SK-N-SH treated with all-trans-retinoic acid at 6 μM for 48 hours (cell line): ENCODE measurements around the gene CCDC144A.

Source experiments
- ATAC-seq: fragments of 200-7000 bp; cut with Tn5 transposase; 3 replicates; pipeline ENCODE4 v1.9.1; 2020; ENCODE audit warnings: mild to moderate bottlenecking, moderate library complexity
- ARNTL ChIP-seq: fragments of 450-650 bp; formaldehyde crosslinking; IDR thresholded peaks from 2 replicates; pipeline ENCODE4 v1.5.0; 2020; ENCODE audit warnings: low read depth, mild to moderate bottlenecking, moderate library complexity, borderline replicate concordance
- BACH2 ChIP-seq: fragments of 250-450 bp; sonication (Bioruptor Pico); IDR thresholded peaks from 2 replicates; pipeline ENCODE4 v1.9.0; 2021; ENCODE audit warnings: mild to moderate bottlenecking, borderline replicate concordance
- CREB5 ChIP-seq: fragments of 250-450 bp; sonication (Bioruptor Pico); IDR thresholded peaks from 2 replicates; pipeline ENCODE4 v1.5.1; 2020; ENCODE audit warnings: low read depth, mild to moderate bottlenecking, moderate library complexity
- CSDC2 ChIP-seq: fragments of 250-450 bp; sonication (Bioruptor Pico); IDR thresholded peaks from 2 replicates; pipeline ENCODE4 v1.5.0; 2020; ENCODE audit warnings: mild to moderate bottlenecking, moderate library complexity
- CSRNP3 ChIP-seq: fragments of 250-450 bp; sonication (Bioruptor Pico); IDR thresholded peaks from 2 replicates; pipeline ENCODE4 v1.5.1; 2021; ENCODE audit warnings: mild to moderate bottlenecking, moderate library complexity
- ESRRG ChIP-seq: fragments of 250-450 bp; sonication (Bioruptor Pico); IDR thresholded peaks from 2 replicates; pipeline ENCODE4 v1.6.1; 2021; ENCODE audit warnings: mild to moderate bottlenecking
- GLIS3 ChIP-seq: fragments of 250-450 bp; sonication (Bioruptor Pico); IDR thresholded peaks from 2 replicates; pipeline ENCODE4 v1.5.0; 2020; ENCODE audit warnings: mild to moderate bottlenecking, moderate library complexity
- ISL1 ChIP-seq: fragments of 250-450 bp; sonication (Bioruptor Pico); IDR thresholded peaks from 2 replicates; pipeline ENCODE4 v2.1.2; 2022; ENCODE audit warnings: mild to moderate bottlenecking, moderate library complexity
- PATZ1 ChIP-seq: fragments of 250-450 bp; sonication (Bioruptor Pico); IDR thresholded peaks from 2 replicates; pipeline ENCODE4 v1.8.0; 2020; ENCODE audit warnings: mild to moderate bottlenecking, moderate library complexity, borderline replicate concordance
- POU6F1 ChIP-seq: fragments of 250-450 bp; sonication (Bioruptor Pico); IDR thresholded peaks from 2 replicates; pipeline ENCODE4 v1.8.0; 2021; ENCODE audit warnings: low read depth, mild to moderate bottlenecking, moderate library complexity, borderline replicate concordance
- PPARA ChIP-seq: fragments of 250-450 bp; sonication (Bioruptor Pico); IDR thresholded peaks from 2 replicates; pipeline ENCODE4 v1.5.0; 2020; ENCODE audit warnings: mild to moderate bottlenecking, borderline replicate concordance
- RARB ChIP-seq: fragments of 250-450 bp; sonication (Bioruptor Pico); IDR thresholded peaks from 2 replicates; pipeline ENCODE4 v1.8.0; 2021; ENCODE audit warnings: mild to moderate bottlenecking, moderate library complexity
- SNAI2 ChIP-seq: fragments of 250-450 bp; sonication (Bioruptor Pico); IDR thresholded peaks from 2 replicates; pipeline ENCODE4 v1.5.0; 2020; ENCODE audit warnings: mild to moderate bottlenecking, moderate library complexity
- TCF4 ChIP-seq: fragments of 250-450 bp; sonication (Bioruptor Pico); IDR thresholded peaks from 2 replicates; pipeline ENCODE4 v1.8.0; 2021; ENCODE audit warnings: mild to moderate bottlenecking, moderate library complexity, borderline replicate concordance
- TOX ChIP-seq: fragments of 250-450 bp; sonication (Bioruptor Pico); IDR thresholded peaks from 2 replicates; pipeline ENCODE4 v1.8.0; 2021; ENCODE audit warnings: mild to moderate bottlenecking, moderate library complexity, borderline replicate concordance
- TSHZ2 ChIP-seq: fragments of 250-450 bp; sonication (Bioruptor Pico); IDR thresholded peaks from 2 replicates; pipeline ENCODE4 v1.5.0; 2020; ENCODE audit warnings: mild to moderate bottlenecking, moderate library complexity
- ZC3H10 ChIP-seq: fragments of 250-450 bp; sonication (Bioruptor Pico); IDR thresholded peaks from 2 replicates; pipeline ENCODE4 v1.5.1; 2021; ENCODE audit warnings: mild to moderate bottlenecking, moderate library complexity
- ZFP3 ChIP-seq: fragments of 250-450 bp; sonication (Bioruptor Pico); IDR thresholded peaks from 2 replicates; pipeline ENCODE4 v1.5.0; 2020; ENCODE audit warnings: mild to moderate bottlenecking, moderate library complexity
- ZFP30 ChIP-seq: fragments of 450-650 bp; formaldehyde crosslinking; IDR thresholded peaks from 2 replicates; pipeline ENCODE4 v1.5.0; 2022; ENCODE audit warnings: mild to moderate bottlenecking, moderate library complexity
- ZNF565 ChIP-seq: fragments of 450-650 bp; formaldehyde crosslinking; conservative IDR thresholded peaks from 2 replicates; pipeline ENCODE4 v1.5.0; 2020; ENCODE audit warnings: low read depth, mild to moderate bottlenecking, moderate library complexity
- ZNF70 ChIP-seq: fragments of 450-650 bp; formaldehyde crosslinking; IDR thresholded peaks from 2 replicates; pipeline ENCODE4 v1.5.0; 2020; ENCODE audit warnings: mild to moderate bottlenecking, moderate library complexity
- ZNF8 ChIP-seq: fragments of 450-650 bp; formaldehyde crosslinking; IDR thresholded peaks from 2 replicates; pipeline ENCODE4 v1.5.0; 2020; ENCODE audit warnings: mild to moderate bottlenecking, moderate library complexity

CCDC144A gene

GRCh38 chr17:16814439-16814838, 124.4 kb downstream of the CCDC144A start:
- TF ChIP-seq CSRNP3 (CRISPR knock-in tag) (no peak), CREB5 (CRISPR knock-in tag) (no peak), POU6F1 (CRISPR knock-in tag) (no peak), ZC3H10 (no peak), PPARA (CRISPR knock-in tag) (no peak), ZNF70 (CRISPR knock-in tag) (no peak), TOX (no peak), ZFP30 (CRISPR knock-in tag) (no peak), SNAI2 (no peak), RARB (CRISPR knock-in tag) (no peak), ISL1 (CRISPR knock-in tag) (no peak), GLIS3 (CRISPR knock-in tag) (no peak), BACH2 (no peak), TSHZ2 (no peak), ESRRG (no peak), CSDC2 (no peak), ZNF8 (CRISPR knock-in tag) (no peak), ARNTL (CRISPR knock-in tag) (no peak), PATZ1 (CRISPR knock-in tag) (no peak), ZNF565 (CRISPR knock-in tag) (no peak)
- TF ChIP-seq, all 23 proteins: peak for 0
- ATAC-seq: no peak

- no peak for ATAC-seq
- no peak for TF ChIP-seq RARB (CRISPR knock-in tag)
- no peak for TF ChIP-seq SNAI2
- no peak for TF ChIP-seq GLIS3 (CRISPR knock-in tag)
- TF ChIP-seq CSRNP3 (CRISPR knock-in tag): no peak
- no peak for TF ChIP-seq ZNF565 (CRISPR knock-in tag)
- TF ChIP-seq POU6F1 (CRISPR knock-in tag): no peak
- TF ChIP-seq ZNF70 (CRISPR knock-in tag): no peak
- TF ChIP-seq ISL1 (CRISPR knock-in tag): no peak
- no peak for TF ChIP-seq CSDC2
- TF ChIP-seq CREB5 (CRISPR knock-in tag): no peak
- no peak for TF ChIP-seq PATZ1 (CRISPR knock-in tag)
- no peak for TF ChIP-seq ARNTL (CRISPR knock-in tag)
- no peak for TF ChIP-seq ZFP3 (CRISPR knock-in tag)
- no peak for TF ChIP-seq BACH2
- TF ChIP-seq TOX: no peak
- no peak for TF ChIP-seq ZC3H10
- TF ChIP-seq TCF4 (CRISPR knock-in tag): no peak
These were observed 127.2 kb downstream of the CCDC144A start for GRCh38 chr17:16817201-16817600.
